ENCODE measurements around the gene EPC2.

Gene EPC2

DNA sequence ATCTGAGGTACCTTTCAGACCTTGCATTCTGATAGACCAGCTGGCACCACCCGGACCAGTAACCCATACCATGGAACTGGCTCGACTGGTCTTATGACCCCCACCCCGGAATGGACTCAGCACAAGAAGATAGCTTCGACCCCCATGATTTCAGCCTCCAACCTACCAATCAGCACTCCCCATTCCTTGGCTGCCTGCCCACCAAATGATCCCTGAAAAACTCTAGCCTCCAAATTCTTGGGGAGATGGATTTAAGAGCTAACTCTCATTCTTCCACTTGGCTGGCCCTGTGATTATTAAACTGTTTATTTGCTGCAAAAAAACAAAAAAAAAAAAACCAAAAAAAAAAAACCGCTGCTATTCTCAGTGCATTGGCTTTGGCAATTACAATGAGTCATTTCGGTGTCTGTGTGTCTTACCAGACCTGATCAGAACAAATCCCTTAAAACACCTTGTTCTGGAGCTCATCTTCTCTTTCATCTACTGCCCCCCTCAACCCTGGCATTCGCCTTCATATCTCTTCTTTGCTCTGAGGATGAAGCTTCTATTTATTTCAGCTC is 170.4 kb downstream of the EPC2 start:
- Histone ChIP-seq H3K9ac (ENCODE audit: low read depth, low read length, poor library complexity, severe bottlenecking) (no peak overlapping the region), H3K9me3 (ENCODE audit: insufficient read depth, low read depth, low read length) (no peaks in the 10 kb centered on the region), H3K36me3 (ENCODE audit: insufficient read depth, low read length) (no peaks in the 10 kb centered on the region), H4K20me1 (ENCODE audit: insufficient read depth, low read length, poor library complexity, severe bottlenecking) (no peaks in the 10 kb centered on the region), H3K4me3 (ENCODE audit: low read length, poor library complexity, severe bottlenecking) (no peak overlapping the region), H2AFZ (ENCODE audit: low read length) (peak overlapping the region; percentile 27; the same call in 1 of the 2 replicates), H3K4me1 (ENCODE audit: insufficient read depth, low read length, poor library complexity, severe bottlenecking) (peaks cover 4% of the 10 kb centered on the region), H3K4me2 (ENCODE audit: low read depth, low read length, poor library complexity, severe bottlenecking) (peak overlapping the region; percentile 28), H3K27me3 (ENCODE audit: insufficient read depth, low read length, poor library complexity, severe bottlenecking) (no peaks in the 10 kb centered on the region), H3K79me2 (ENCODE audit: insufficient read depth, low read length) (no peaks in the 10 kb centered on the region), H3K9me2 (replicated peaks; ENCODE audit: low read depth, low read length) (no peaks in the 10 kb centered on the region), H3F3A (ENCODE audit: low read depth) (no peaks in the 10 kb centered on the region)
- no peak for TF ChIP-seq EZH2phosphoT487 (IDR thresholded peaks at IDR 0.05; ENCODE audit: borderline replicate concordance)
- TF ChIP-seq, protein P1, sequence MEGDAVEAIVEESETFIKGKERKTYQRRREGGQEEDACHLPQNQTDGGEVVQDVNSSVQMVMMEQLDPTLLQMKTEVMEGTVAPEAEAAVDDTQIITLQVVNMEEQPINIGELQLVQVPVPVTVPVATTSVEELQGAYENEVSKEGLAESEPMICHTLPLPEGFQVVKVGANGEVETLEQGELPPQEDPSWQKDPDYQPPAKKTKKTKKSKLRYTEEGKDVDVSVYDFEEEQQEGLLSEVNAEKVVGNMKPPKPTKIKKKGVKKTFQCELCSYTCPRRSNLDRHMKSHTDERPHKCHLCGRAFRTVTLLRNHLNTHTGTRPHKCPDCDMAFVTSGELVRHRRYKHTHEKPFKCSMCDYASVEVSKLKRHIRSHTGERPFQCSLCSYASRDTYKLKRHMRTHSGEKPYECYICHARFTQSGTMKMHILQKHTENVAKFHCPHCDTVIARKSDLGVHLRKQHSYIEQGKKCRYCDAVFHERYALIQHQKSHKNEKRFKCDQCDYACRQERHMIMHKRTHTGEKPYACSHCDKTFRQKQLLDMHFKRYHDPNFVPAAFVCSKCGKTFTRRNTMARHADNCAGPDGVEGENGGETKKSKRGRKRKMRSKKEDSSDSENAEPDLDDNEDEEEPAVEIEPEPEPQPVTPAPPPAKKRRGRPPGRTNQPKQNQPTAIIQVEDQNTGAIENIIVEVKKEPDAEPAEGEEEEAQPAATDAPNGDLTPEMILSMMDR (conservative IDR thresholded peaks at IDR 0.05; ENCODE audit: low read length), result no peak

DNA sequence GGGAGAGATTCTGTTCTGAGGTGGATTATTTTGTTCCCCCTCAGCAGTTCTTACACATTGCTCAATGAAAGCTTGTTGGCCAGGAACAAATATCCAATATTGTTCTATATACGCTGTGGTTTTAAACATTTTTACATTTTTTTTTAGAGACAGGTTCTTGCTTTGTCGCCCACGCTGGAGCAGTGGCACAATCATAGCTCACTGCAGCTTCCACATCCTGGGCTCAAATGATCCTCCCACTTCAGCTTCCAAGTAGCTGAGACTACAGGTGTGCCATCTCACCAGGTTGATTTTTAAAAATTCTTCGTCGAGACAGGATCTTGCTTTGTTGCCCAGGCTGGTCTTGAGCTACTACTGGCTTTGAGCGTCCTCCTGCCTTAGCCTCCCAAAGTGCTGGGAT is 171.6 kb downstream of the EPC2 start:
- Histone ChIP-seq H3K4me1 (ENCODE audit: insufficient read depth, low read length, poor library complexity, severe bottlenecking) (peaks cover 4% of the 10 kb centered on the region), H3K36me3 (ENCODE audit: insufficient read depth, low read length) (no peaks in the 10 kb centered on the region), H3K4me3 (ENCODE audit: low read length, poor library complexity, severe bottlenecking) (no peak overlapping the region), H4K20me1 (ENCODE audit: insufficient read depth, low read length, poor library complexity, severe bottlenecking) (no peaks in the 10 kb centered on the region), H3K27me3 (ENCODE audit: insufficient read depth, low read length, poor library complexity, severe bottlenecking) (no peaks in the 10 kb centered on the region), H3K4me2 (ENCODE audit: low read depth, low read length, poor library complexity, severe bottlenecking) (no peak overlapping the region), H2AFZ (ENCODE audit: low read length) (no peak overlapping the region), H3F3A (ENCODE audit: low read depth) (no peaks in the 10 kb centered on the region), H3K79me2 (ENCODE audit: insufficient read depth, low read length) (no peaks in the 10 kb centered on the region), H3K9me2 (replicated peaks; ENCODE audit: low read depth, low read length) (no peaks in the 10 kb centered on the region), H3K9me3 (ENCODE audit: insufficient read depth, low read depth, low read length) (no peaks in the 10 kb centered on the region), H3K9ac (ENCODE audit: low read depth, low read length, poor library complexity, severe bottlenecking) (no peak overlapping the region)
- no peak for TF ChIP-seq EZH2phosphoT487 (IDR thresholded peaks at IDR 0.05; ENCODE audit: borderline replicate concordance)
- TF ChIP-seq, protein P1 (conservative IDR thresholded peaks at IDR 0.05; ENCODE audit: low read length), result no peak

DNA sequence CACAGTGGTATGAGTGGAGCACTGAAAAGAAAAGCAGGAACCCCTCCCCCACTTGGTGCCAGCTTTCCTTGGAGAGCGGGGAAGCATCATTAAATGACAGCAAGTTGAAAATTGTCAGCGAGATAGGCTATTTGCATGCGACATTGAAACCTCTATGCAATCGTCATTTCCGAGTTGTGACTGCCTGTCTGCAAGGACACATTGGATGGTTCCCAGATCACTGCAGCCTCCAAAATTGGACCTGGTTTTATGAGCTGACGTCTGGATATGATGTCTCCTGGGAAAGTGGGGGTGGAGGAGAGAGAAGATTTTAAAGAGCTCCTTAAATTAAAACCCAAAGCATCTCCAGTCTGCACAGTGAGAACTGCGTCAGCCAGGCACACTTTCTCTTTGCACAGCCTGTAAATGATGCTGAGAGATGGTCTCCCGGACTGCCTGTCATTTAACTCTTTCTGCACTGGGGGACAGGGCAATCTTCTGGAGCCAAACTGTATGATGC is 172.7 kb downstream of the EPC2 start:
- Histone ChIP-seq H3K9me2 (replicated peaks; ENCODE audit: low read depth, low read length) (no peaks in the 10 kb centered on the region), H3K9me3 (ENCODE audit: insufficient read depth, low read depth, low read length) (no peaks in the 10 kb centered on the region), H3F3A (ENCODE audit: low read depth) (no peaks in the 10 kb centered on the region), H2AFZ (ENCODE audit: low read length) (no peak overlapping the region), H3K36me3 (ENCODE audit: insufficient read depth, low read length) (no peaks in the 10 kb centered on the region), H4K20me1 (ENCODE audit: insufficient read depth, low read length, poor library complexity, severe bottlenecking) (no peaks in the 10 kb centered on the region), H3K4me1 (ENCODE audit: insufficient read depth, low read length, poor library complexity, severe bottlenecking) (peaks cover 4% of the 10 kb centered on the region), H3K4me2 (ENCODE audit: low read depth, low read length, poor library complexity, severe bottlenecking) (no peak overlapping the region), H3K27me3 (ENCODE audit: insufficient read depth, low read length, poor library complexity, severe bottlenecking) (no peaks in the 10 kb centered on the region), H3K4me3 (ENCODE audit: low read length, poor library complexity, severe bottlenecking) (no peak overlapping the region), H3K79me2 (ENCODE audit: insufficient read depth, low read length) (no peaks in the 10 kb centered on the region), H3K9ac (ENCODE audit: low read depth, low read length, poor library complexity, severe bottlenecking) (no peak overlapping the region)
- TF ChIP-seq, protein P1 (conservative IDR thresholded peaks at IDR 0.05; ENCODE audit: low read length), result no peak
- no peak for TF ChIP-seq EZH2phosphoT487 (IDR thresholded peaks at IDR 0.05; ENCODE audit: borderline replicate concordance)
